Measurements from ENCODE around the gene ZNF185.

The ZNF185 gene

GRCh38 chrX:152926279-152926678, 28.4 kb downstream of the ZNF185 start:
- H3K36me3 Mint-ChIP-seq = no peaks in the 10 kb centered on the region
- no peaks in the 10 kb centered on the region for H3K4me1 Mint-ChIP-seq
- H3K4me3 Mint-ChIP-seq = no peak overlapping the region
- H3K27ac Mint-ChIP-seq = no peak overlapping the region
- H3K27me3 Mint-ChIP-seq = peaks cover 14% of the 10 kb centered on the region
- peak; percentile 68 for ATAC-seq
- no peaks in the 10 kb centered on the region for H3K9me3 Mint-ChIP-seq

- Mint-ChIP-seq H3K9me3 (no peaks in the 10 kb centered on the region), H3K4me1 (no peaks in the 10 kb centered on the region), H3K27ac (no peak overlapping the region), H3K36me3 (no peaks in the 10 kb centered on the region), H3K4me3 (no peak overlapping the region), H3K27me3 (peaks cover 14% of the 10 kb centered on the region)
- no peak for ATAC-seq
Observed at GRCh38 chrX:152926923-152927322, 29.1 kb downstream of the ZNF185 start.

- H3K27ac Mint-ChIP-seq = no peak overlapping the region
- no peaks in the 10 kb centered on the region for H3K9me3 Mint-ChIP-seq
- no peak for ATAC-seq
- H3K4me1 Mint-ChIP-seq = no peaks in the 10 kb centered on the region
- no peak overlapping the region for H3K4me3 Mint-ChIP-seq
- H3K36me3 Mint-ChIP-seq = no peaks in the 10 kb centered on the region
- peaks cover 14% of the 10 kb centered on the region for H3K27me3 Mint-ChIP-seq
Observed at GRCh38 chrX:152927858-152928760, 30.2 kb downstream of the ZNF185 start.

- no peak for ATAC-seq
- Mint-ChIP-seq H3K27ac (no peak overlapping the region), H3K36me3 (no peaks in the 10 kb centered on the region), H3K4me3 (no peak overlapping the region), H3K27me3 (peaks cover 14% of the 10 kb centered on the region), H3K4me1 (no peaks in the 10 kb centered on the region), H3K9me3 (no peaks in the 10 kb centered on the region)
Observed at GRCh38 chrX:152928761-152929400, 31.0 kb downstream of the ZNF185 start.

- no peaks in the 10 kb centered on the region for H3K36me3 Mint-ChIP-seq
- H3K9me3 Mint-ChIP-seq = no peaks in the 10 kb centered on the region
- no peak overlapping the region for H3K4me3 Mint-ChIP-seq
- no peaks in the 10 kb centered on the region for H3K4me1 Mint-ChIP-seq
- H3K27me3 Mint-ChIP-seq = peaks cover 14% of the 10 kb centered on the region
- no peak overlapping the region for H3K27ac Mint-ChIP-seq
- no peak for ATAC-seq
Observed at GRCh38 chrX:152929898-152930297, 32.0 kb downstream of the ZNF185 start.

GRCh38 chrX:152930516-152930915, 32.6 kb downstream of the ZNF185 start:
- H3K4me3 Mint-ChIP-seq = no peak overlapping the region
- no peaks in the 10 kb centered on the region for H3K9me3 Mint-ChIP-seq
- H3K4me1 Mint-ChIP-seq = no peaks in the 10 kb centered on the region
- H3K36me3 Mint-ChIP-seq = no peaks in the 10 kb centered on the region
- no peak for ATAC-seq
- H3K27ac Mint-ChIP-seq = no peak overlapping the region
- H3K27me3 Mint-ChIP-seq = peaks cover 14% of the 10 kb centered on the region

- Mint-ChIP-seq H3K27me3 (peaks cover 14% of the 10 kb centered on the region), H3K4me1 (no peaks in the 10 kb centered on the region), H3K4me3 (no peak overlapping the region), H3K27ac (no peak overlapping the region), H3K36me3 (no peaks in the 10 kb centered on the region), H3K9me3 (no peaks in the 10 kb centered on the region)
- ATAC-seq = no peak
Observed at GRCh38 chrX:152932144-152932543, 34.3 kb downstream of the ZNF185 start.

- Mint-ChIP-seq H3K27me3 (peaks cover 14% of the 10 kb centered on the region), H3K4me3 (no peak overlapping the region), H3K9me3 (no peaks in the 10 kb centered on the region), H3K27ac (no peak overlapping the region), H3K36me3 (no peaks in the 10 kb centered on the region), H3K4me1 (no peaks in the 10 kb centered on the region)
- ATAC-seq = no peak
Observed at GRCh38 chrX:152932598-152933175, 34.8 kb downstream of the ZNF185 start.

- Mint-ChIP-seq H3K27me3 (no peaks in the 10 kb centered on the region), H3K36me3 (no peaks in the 10 kb centered on the region), H3K9me3 (no peaks in the 10 kb centered on the region), H3K27ac (no peak overlapping the region), H3K4me1 (peaks cover 5% of the 10 kb centered on the region), H3K4me3 (no peak overlapping the region)
- ATAC-seq = no peak
Observed at GRCh38 chrX:152936306-152936705, 38.4 kb downstream of the ZNF185 start.

GRCh38 chrX:152937236-152937635, 39.4 kb downstream of the ZNF185 start:
- H3K27ac Mint-ChIP-seq = no peak overlapping the region
- H3K4me1 Mint-ChIP-seq = peaks cover 8% of the 10 kb centered on the region
- H3K9me3 Mint-ChIP-seq = no peaks in the 10 kb centered on the region
- no peak for ATAC-seq
- no peaks in the 10 kb centered on the region for H3K27me3 Mint-ChIP-seq
- H3K36me3 Mint-ChIP-seq = no peaks in the 10 kb centered on the region
- no peak overlapping the region for H3K4me3 Mint-ChIP-seq

GRCh38 chrX:152941328-152942076, 43.6 kb downstream of the ZNF185 start:
- Mint-ChIP-seq H3K27ac (peak overlapping the region; percentile 91), H3K27me3 (no peaks in the 10 kb centered on the region), H3K9me3 (no peaks in the 10 kb centered on the region), H3K36me3 (peaks cover 4% of the 10 kb centered on the region), H3K4me3 (peak overlapping the region; percentile 87), H3K4me1 (peaks cover 8% of the 10 kb centered on the region)
- peak; percentile 95 for ATAC-seq

- Mint-ChIP-seq H3K36me3 (peaks cover 7% of the 10 kb centered on the region), H3K4me3 (peak overlapping the region; percentile 87), H3K27me3 (no peaks in the 10 kb centered on the region), H3K27ac (peak overlapping the region; percentile 91), H3K4me1 (peaks cover 8% of the 10 kb centered on the region), H3K9me3 (no peaks in the 10 kb centered on the region)
- no peak for ATAC-seq
Observed at GRCh38 chrX:152942077-152942442, 44.2 kb downstream of the ZNF185 start.

- Mint-ChIP-seq H3K4me3 (no peak overlapping the region), H3K27ac (no peak overlapping the region), H3K9me3 (no peaks in the 10 kb centered on the region), H3K27me3 (no peaks in the 10 kb centered on the region), H3K36me3 (peaks cover 11% of the 10 kb centered on the region), H3K4me1 (peaks cover 8% of the 10 kb centered on the region)
- ATAC-seq = no peak
Observed at GRCh38 chrX:152943826-152944225, 46.0 kb downstream of the ZNF185 start.

- Mint-ChIP-seq H3K27ac (no peak overlapping the region), H3K27me3 (no peaks in the 10 kb centered on the region), H3K4me3 (no peak overlapping the region), H3K9me3 (no peaks in the 10 kb centered on the region), H3K36me3 (peaks cover 11% of the 10 kb centered on the region), H3K4me1 (peaks cover 8% of the 10 kb centered on the region)
- no peak for ATAC-seq
Observed at GRCh38 chrX:152945021-152945979, 47.4 kb downstream of the ZNF185 start.
